ENCODE measurements around the gene ZNF248. TPM values are rescaled to one million over a fixed set of nuclear protein-coding genes. Genes with fewer than 3 reads are reported as not detected.

The ZNF248 gene
- total RNA-seq (1 to 10 TPM; 3.2 to 3.4 TPM), total RNA-seq (2.7 to 46.3 (median 14.7) reads per million in 172 experiments)
- 10.0 TPM for polyA plus RNA-seq (2013, experiment 1 of 2)
- 7.9 TPM for polyA plus RNA-seq (2013, experiment 2 of 2)

- peaks cover 49% of the 10 kb centered on the region for H3K4me1 Mint-ChIP-seq (ENCODE audit: low read depth)
- TF ChIP-seq, protein P1, sequence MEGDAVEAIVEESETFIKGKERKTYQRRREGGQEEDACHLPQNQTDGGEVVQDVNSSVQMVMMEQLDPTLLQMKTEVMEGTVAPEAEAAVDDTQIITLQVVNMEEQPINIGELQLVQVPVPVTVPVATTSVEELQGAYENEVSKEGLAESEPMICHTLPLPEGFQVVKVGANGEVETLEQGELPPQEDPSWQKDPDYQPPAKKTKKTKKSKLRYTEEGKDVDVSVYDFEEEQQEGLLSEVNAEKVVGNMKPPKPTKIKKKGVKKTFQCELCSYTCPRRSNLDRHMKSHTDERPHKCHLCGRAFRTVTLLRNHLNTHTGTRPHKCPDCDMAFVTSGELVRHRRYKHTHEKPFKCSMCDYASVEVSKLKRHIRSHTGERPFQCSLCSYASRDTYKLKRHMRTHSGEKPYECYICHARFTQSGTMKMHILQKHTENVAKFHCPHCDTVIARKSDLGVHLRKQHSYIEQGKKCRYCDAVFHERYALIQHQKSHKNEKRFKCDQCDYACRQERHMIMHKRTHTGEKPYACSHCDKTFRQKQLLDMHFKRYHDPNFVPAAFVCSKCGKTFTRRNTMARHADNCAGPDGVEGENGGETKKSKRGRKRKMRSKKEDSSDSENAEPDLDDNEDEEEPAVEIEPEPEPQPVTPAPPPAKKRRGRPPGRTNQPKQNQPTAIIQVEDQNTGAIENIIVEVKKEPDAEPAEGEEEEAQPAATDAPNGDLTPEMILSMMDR (IDR thresholded peaks at IDR 0.05) = no peak
Observed at GRCh38 chr10:37857287-37858211, at the start of gene ZNF248. Gene ZNF248 (minus strand): TSS chr10:37857610. CDS start chr10:37856310, 1,300 bp downstream.

DNA sequence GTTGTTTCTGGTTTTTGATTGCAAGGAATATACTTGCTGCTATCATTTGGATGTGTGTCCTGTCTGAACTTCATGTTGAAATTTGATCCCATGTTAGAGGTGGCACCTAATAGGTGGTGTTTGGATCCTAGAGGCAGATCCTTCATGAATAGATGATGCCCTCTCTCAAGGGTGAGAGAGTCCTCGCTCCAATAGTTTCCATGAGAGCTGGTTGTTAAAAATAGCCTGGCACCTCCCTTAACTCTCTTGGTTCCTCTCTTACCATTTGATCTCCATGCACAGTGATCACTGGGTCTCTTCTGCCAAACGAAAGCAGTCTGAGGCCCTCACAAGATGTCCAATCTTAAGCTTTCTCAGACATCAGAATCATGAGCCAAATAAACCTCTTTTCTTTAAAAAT is 49.0 kb upstream of the ZNF248 start:
- no peaks in the 10 kb centered on the region for H3K4me1 ChIP-seq (ENCODE audit: insufficient read depth, low read length)
- Mint-ChIP-seq H3K4me3 (no peak overlapping the region), H3K9me3 (peaks cover 18% of the 10 kb centered on the region), H3K27ac (no peak overlapping the region), H3K27me3 (no peaks in the 10 kb centered on the region), H3K36me3 (ENCODE audit: low read depth) (no peaks in the 10 kb centered on the region), H3K4me1 (ENCODE audit: low read depth) (no peaks in the 10 kb centered on the region)
- POLR2A ChIA-PET = no interaction called here
- no peaks in the 10 kb centered on the region for H3K36me3 ChIP-seq (ENCODE audit: insufficient read depth, low read length)
- intact Hi-C loops (cut with DNase I, micrococcal nuclease) = no loop called here
- H3K27ac ChIP-seq (ENCODE audit: low read depth in 1 of 2, low read length in 2 of 2) = no peak overlapping the region
- ATAC-seq (ENCODE audit: poor library complexity) = no peak
- CTCF ChIA-PET = no interaction called here
- DNase-seq = no peak
- no peak overlapping the region for H3K4me3 ChIP-seq (ENCODE audit: low read length)
- TF ChIP-seq, protein P1 (IDR thresholded peaks at IDR 0.05) = no peak
- peaks cover 0 to 3% of the 10 kb centered on the region in 2 experiments for H3K9me3 ChIP-seq (ENCODE audit: control insufficient read depth in 1 of 2, insufficient read depth in 1 of 2, low read length in 2 of 2)
- H3K27me3 ChIP-seq (ENCODE audit: control insufficient read depth in 1 of 2, insufficient read depth in 2 of 2, low read length in 2 of 2) = no peaks in the 10 kb centered on the region

More at GRCh38 chr10:37857287-37858211, at the start of gene ZNF248:
- CTCF ChIA-PET = interaction anchor here (3.0 kb wide), 1 partner anchor 119 kb away, joined by 20 read pairs; the partner anchor contains the start of gene ZNF25
- Mint-ChIP-seq H3K4me3 (peak within 1 kb of the TSS; percentile 97), H3K9me3 (no peaks in the 10 kb centered on the region), H3K27ac (peak within 1 kb of the TSS; percentile 96), H3K36me3 (ENCODE audit: low read depth) (peaks cover 35% of the 10 kb centered on the region), H3K27me3 (no peaks in the 10 kb centered on the region)
- POLR2A ChIA-PET = interaction anchor here (0.6 to 1.6 kb wide), 6 partner anchors 118 to 545 kb away, joined by 3 to 9 read pairs (median 6); partner anchors contain the start of genes ZNF25 and ZNF33A
- ATAC-seq (ENCODE audit: poor library complexity) = peak; percentile 94
- Histone ChIP-seq H3K36me3 (ENCODE audit: insufficient read depth, low read length) (no peaks in the 10 kb centered on the region), H3K4me3 (ENCODE audit: low read length) (peak within 1 kb of the TSS; percentile 98), H3K27me3 (ENCODE audit: control insufficient read depth in 1 of 2, insufficient read depth in 2 of 2, low read length in 2 of 2) (no peaks in the 10 kb centered on the region), H3K4me1 (ENCODE audit: insufficient read depth, low read length) (peaks cover 15% of the 10 kb centered on the region), H3K9me3 (ENCODE audit: control insufficient read depth in 1 of 2, insufficient read depth in 1 of 2, low read length in 2 of 2) (no peaks in the 10 kb centered on the region), H3K27ac (ENCODE audit: low read depth in 1 of 2, low read length in 2 of 2) (peak within 1 kb of the TSS; percentile 85 to 96)
- intact Hi-C loops (cut with DNase I, micrococcal nuclease) = loop anchor here (1.0 to 10.0 kb wide), 6 partner anchors 119 to 550 kb away; partner anchors contain the start of genes ZNF25 (in 2 of the 2), ZNF37A (in 2 of the 2) and ZNF33A (in 1 of the 2)
- peak; percentile 88 to 99 (median 94) for DNase-seq

GRCh38 chr10:37896436-37896835 is 39.0 kb upstream of the ZNF248 start:
- no peaks in the 10 kb centered on the region for H3K27me3 ChIP-seq (ENCODE audit: control insufficient read depth in 1 of 2, insufficient read depth in 2 of 2, low read length in 2 of 2)
- ChIA-PET POLR2A (no interaction called here), CTCF (no interaction called here)
- Mint-ChIP-seq H3K27me3 (no peaks in the 10 kb centered on the region), H3K4me3 (no peak overlapping the region), H3K9me3 (peaks cover 18% of the 10 kb centered on the region), H3K27ac (no peak overlapping the region), H3K36me3 (ENCODE audit: low read depth) (peaks cover 28% of the 10 kb centered on the region), H3K4me1 (ENCODE audit: low read depth) (no peaks in the 10 kb centered on the region)
- H3K4me1 ChIP-seq (ENCODE audit: insufficient read depth, low read length) = no peaks in the 10 kb centered on the region
- no peak overlapping the region for H3K27ac ChIP-seq (ENCODE audit: low read depth in 1 of 2, low read length in 2 of 2)
- intact Hi-C loops (cut with DNase I, micrococcal nuclease) = no loop called here
- ATAC-seq (ENCODE audit: poor library complexity) (no peak), DNase-seq (no peak)
- H3K9me3 ChIP-seq (ENCODE audit: control insufficient read depth in 1 of 2, insufficient read depth in 1 of 2, low read length in 2 of 2) = peaks cover 19 to 29% of the 10 kb centered on the region in 2 experiments
- TF ChIP-seq, protein P1 (IDR thresholded peaks at IDR 0.05) = no peak
- H3K36me3 ChIP-seq (ENCODE audit: insufficient read depth, low read length) = no peaks in the 10 kb centered on the region
- H3K4me3 ChIP-seq (ENCODE audit: low read length) = no peak overlapping the region

Data from CD4-positive, alpha-beta T cell (primary cell).